B cell (primary cell): ENCODE results near the gene SH3D19.

Source experiments
- EZH2 ChIP-seq: IDR thresholded peaks from 2 replicates; pipeline ENCODE4 v1.6.1; 2012; ENCODE audit warnings: borderline replicate concordance, low read depth, mild to moderate bottlenecking, moderate library complexity, low read length; ENCODE audit not compliant: insufficient read depth, poor library complexity, severe bottlenecking
- TF ChIP-seq, protein P1 (sequence below): fragments of 200-600 bp; IDR thresholded peaks from one replicate; pipeline ENCODE4 v1.8.0; 2022; ENCODE audit warnings: antibody characterized with exemption, mild to moderate bottlenecking

- TF ChIP-seq, protein P1, sequence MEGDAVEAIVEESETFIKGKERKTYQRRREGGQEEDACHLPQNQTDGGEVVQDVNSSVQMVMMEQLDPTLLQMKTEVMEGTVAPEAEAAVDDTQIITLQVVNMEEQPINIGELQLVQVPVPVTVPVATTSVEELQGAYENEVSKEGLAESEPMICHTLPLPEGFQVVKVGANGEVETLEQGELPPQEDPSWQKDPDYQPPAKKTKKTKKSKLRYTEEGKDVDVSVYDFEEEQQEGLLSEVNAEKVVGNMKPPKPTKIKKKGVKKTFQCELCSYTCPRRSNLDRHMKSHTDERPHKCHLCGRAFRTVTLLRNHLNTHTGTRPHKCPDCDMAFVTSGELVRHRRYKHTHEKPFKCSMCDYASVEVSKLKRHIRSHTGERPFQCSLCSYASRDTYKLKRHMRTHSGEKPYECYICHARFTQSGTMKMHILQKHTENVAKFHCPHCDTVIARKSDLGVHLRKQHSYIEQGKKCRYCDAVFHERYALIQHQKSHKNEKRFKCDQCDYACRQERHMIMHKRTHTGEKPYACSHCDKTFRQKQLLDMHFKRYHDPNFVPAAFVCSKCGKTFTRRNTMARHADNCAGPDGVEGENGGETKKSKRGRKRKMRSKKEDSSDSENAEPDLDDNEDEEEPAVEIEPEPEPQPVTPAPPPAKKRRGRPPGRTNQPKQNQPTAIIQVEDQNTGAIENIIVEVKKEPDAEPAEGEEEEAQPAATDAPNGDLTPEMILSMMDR: no peak
- TF ChIP-seq EZH2: no peak
Observed at GRCh38 chr4:151153585-151153984, 171.8 kb downstream of the SH3D19 start.
